H9 (cell line): Measurements from ENCODE around the gene GFI1. TPM values are rescaled to one million over a fixed set of nuclear protein-coding genes. Genes with fewer than 3 reads are reported as not detected.

ENCODE experiments used
- DNase-seq: peaks from one replicate; pipeline ENCODE4 v3.0.0-alpha.2; 2017
- H2AFZ ChIP-seq: one replicate; pipeline ENCODE4 v1.6.1; 2013; ENCODE audit warnings: mild to moderate bottlenecking, low read length, control low read depth, moderate library complexity
- H2AK5ac ChIP-seq: 2 replicates; pipeline ENCODE4 v1.6.1; 2013; ENCODE audit warnings: low read length, control low read depth, mixed read lengths; ENCODE audit not compliant: insufficient read length
- H2BK120ac ChIP-seq: one replicate; pipeline ENCODE4 v1.6.1; 2013; ENCODE audit warnings: low read depth, mild to moderate bottlenecking, low read length, control low read depth, inconsistent platforms; ENCODE audit not compliant: poor library complexity, severe bottlenecking
- H2BK12ac ChIP-seq: 2 replicates; pipeline ENCODE4 v1.6.1; 2013; ENCODE audit warnings: low read length, control low read depth, mixed read lengths, low read depth; ENCODE audit not compliant: insufficient read length
- H2BK15ac ChIP-seq: 2 replicates; pipeline ENCODE4 v1.6.1; 2013; ENCODE audit warnings: low read depth, low read length, control low read depth
- H2BK20ac ChIP-seq: one replicate; pipeline ENCODE4 v1.6.1; 2013; ENCODE audit warnings: low read depth, mild to moderate bottlenecking, low read length, control low read depth, inconsistent platforms; ENCODE audit not compliant: poor library complexity, severe bottlenecking
- H2BK5ac ChIP-seq: 2 replicates; pipeline ENCODE4 v1.6.1; 2013; ENCODE audit warnings: low read length, control low read depth, mixed read lengths; ENCODE audit not compliant: insufficient read length
- H3K14ac ChIP-seq: 2 replicates; pipeline ENCODE4 v1.6.1; 2013; ENCODE audit warnings: low read length, control low read depth; ENCODE audit not compliant: insufficient read depth
- H3K18ac ChIP-seq: 2 replicates; pipeline ENCODE4 v1.6.1; 2013; ENCODE audit warnings: low read depth, mild to moderate bottlenecking, mixed read lengths, low read length, control low read depth; ENCODE audit not compliant: insufficient read length
- H3K23ac ChIP-seq: 2 replicates; pipeline ENCODE4 v1.6.1; 2013; ENCODE audit warnings: low read length, control low read depth, mixed read lengths, low read depth; ENCODE audit not compliant: insufficient read length
- H3K23me2 ChIP-seq: 2 replicates; pipeline ENCODE4 v1.6.1; 2013; ENCODE audit warnings: low read depth, mild to moderate bottlenecking, mixed read lengths, low read length, control low read depth; ENCODE audit not compliant: insufficient read length, poor library complexity, severe bottlenecking
- H3K27ac ChIP-seq: 2 replicates; pipeline ENCODE4 v1.5.1; 2013; ENCODE audit warnings: low read length, control low read depth, mixed read lengths, low read depth; ENCODE audit not compliant: insufficient read length
- H3K27me3 ChIP-seq: 2 replicates; pipeline ENCODE4 v1.6.1; 2013; ENCODE audit warnings: low read length, control low read depth, inconsistent platforms; ENCODE audit not compliant: insufficient read depth
- H3K4ac ChIP-seq: 2 replicates; pipeline ENCODE4 v1.6.1; 2013; ENCODE audit warnings: low read depth, mild to moderate bottlenecking, control low read depth, inconsistent platforms, low read length, moderate library complexity
- H3K4me1 ChIP-seq: 2 replicates; pipeline ENCODE4 v1.6.1; 2013; ENCODE audit warnings: low read length, control low read depth, inconsistent platforms; ENCODE audit not compliant: insufficient read depth
- H3K4me2 ChIP-seq: 2 replicates; pipeline ENCODE4 v1.6.1; 2013; ENCODE audit warnings: low read length, control low read depth, mixed read lengths; ENCODE audit not compliant: insufficient read length, insufficient read depth
- H3K56ac ChIP-seq: 2 replicates; pipeline ENCODE4 v1.6.1; 2013; ENCODE audit warnings: low read depth, mild to moderate bottlenecking, mixed read lengths, low read length, control low read depth; ENCODE audit not compliant: insufficient read length
- H3K79me1 ChIP-seq: 2 replicates; pipeline ENCODE4 v1.6.1; 2013; ENCODE audit warnings: low read depth, mild to moderate bottlenecking, moderate library complexity, low read length, control low read depth, inconsistent platforms; ENCODE audit not compliant: insufficient read depth, poor library complexity, severe bottlenecking
- H3K79me2 ChIP-seq: 2 replicates; pipeline ENCODE4 v1.6.1; 2013; ENCODE audit warnings: low read length, control low read depth, inconsistent platforms; ENCODE audit not compliant: insufficient read depth
- H3K9ac ChIP-seq: 2 replicates; pipeline ENCODE4 v1.6.1; 2013; ENCODE audit warnings: low read length, control low read depth, mixed read lengths; ENCODE audit not compliant: insufficient read length; ENCODE audit errors: extremely low read depth
- H3K9me3 ChIP-seq: one replicate; pipeline ENCODE4 v1.6.1; 2013; ENCODE audit warnings: low read depth, low read length, inconsistent platforms; ENCODE audit not compliant: control insufficient read depth
- H3T11ph ChIP-seq: one replicate; pipeline ENCODE4 v1.6.1; 2013; ENCODE audit warnings: mild to moderate bottlenecking, low read length, control low read depth, inconsistent platforms
- H4K20me1 ChIP-seq: one replicate; pipeline ENCODE4 v1.6.1; 2013; ENCODE audit not compliant: control insufficient read depth, insufficient read length, insufficient read depth
- H4K5ac ChIP-seq: 2 replicates; pipeline ENCODE4 v1.6.1; 2013; ENCODE audit warnings: low read depth, mild to moderate bottlenecking, mixed read lengths, low read length, control low read depth; ENCODE audit not compliant: insufficient read length
- H4K8ac ChIP-seq: replicated peaks from 2 replicates; pipeline ENCODE4 v1.6.1; 2013; ENCODE audit warnings: low read length, control low read depth, mixed read lengths, low read depth; ENCODE audit not compliant: insufficient read length
- H4K91ac ChIP-seq: 2 replicates; pipeline ENCODE4 v1.6.1; 2013; ENCODE audit warnings: low read depth, mild to moderate bottlenecking, moderate library complexity, mixed read lengths, low read length, control low read depth; ENCODE audit not compliant: insufficient read length
- H3K27ac Mint-ChIP-seq, 3 experiments: 2 replicates in 2 of 3; 3 replicates in 1 of 3; pipeline ENCODE4 v1.8.0; 2020 to 2021; ENCODE audit warnings: mixed read lengths in 3 of 3, mild to moderate bottlenecking in 1 of 3, moderate library complexity in 1 of 3
- H3K27me3 Mint-ChIP-seq: 2 replicates; pipeline ENCODE4 v1.8.0; 2021; ENCODE audit warnings: low read depth, mild to moderate bottlenecking, moderate library complexity, mixed read lengths
- H3K36me3 Mint-ChIP-seq, 3 experiments: 2 replicates in 2 of 3; 3 replicates in 1 of 3; pipeline ENCODE4 v1.8.0; 2020 to 2021; ENCODE audit warnings: low read depth in 3 of 3, mixed read lengths in 3 of 3; ENCODE audit not compliant: insufficient read depth in 1 of 3
- H3K4me1 Mint-ChIP-seq, 2 experiments: 2 replicates each; pipeline ENCODE4 v1.8.0; 2020; ENCODE audit warnings: mixed read lengths in 2 of 2
- H3K4me3 Mint-ChIP-seq, 2 experiments: 2 replicates in 1 of 2; 3 replicates in 1 of 2; pipeline ENCODE4 v1.8.0; 2020 to 2021; ENCODE audit warnings: mild to moderate bottlenecking in 2 of 2, mixed read lengths in 2 of 2, moderate library complexity in 1 of 2
- H3K9me3 Mint-ChIP-seq, 2 experiments: 2 replicates in 1 of 2; 3 replicates in 1 of 2; pipeline ENCODE4 v1.8.0; 2020; ENCODE audit warnings: mild to moderate bottlenecking in 2 of 2, mixed read lengths in 2 of 2, moderate library complexity in 1 of 2
- CTCF ChIP-seq: fragments of 200-600 bp; sonication (generic); conservative IDR thresholded peaks from 3 replicates; pipeline ENCODE4 v1.8.0; 2021; ENCODE audit warnings: antibody characterized with exemption, mild to moderate bottlenecking
- WGBS: extraction: QIAGEN DNeasy Blood & Tissue Kit; methylation state at CpG from one replicate; pipeline ENCODE4 v1.1.7; 2013; ENCODE audit warnings: missing lambda C conversion rate, low lambda C conversion rate, mixed read lengths; ENCODE audit not compliant: insufficient read length; ENCODE audit errors: extremely low coverage; 5-methylcytosine and 5-hydroxymethylcytosine counted together
- total RNA-seq: library from RNA; stranded (reverse); gene quantifications from 2 replicates; pipeline ENCODE4 v1.2.1, GENCODE V29; 2021

Gene GFI1
- total RNA-seq, 1 experiment from 2014 or later, result 0.11 TPM

GRCh38 chr1:92500552-92500951 is 13.8 kb upstream of the GFI1 start:
- WGBS, result no CpG with 5 or more reads among the region's 1 CpG
- Mint-ChIP-seq H3K4me3 (no peak overlapping the region), H3K9me3 (no peaks in the 10 kb centered on the region; a peak in 1 of 5 replicates), H3K27ac (no peak overlapping the region), H3K4me1 (no peaks in the 10 kb centered on the region), H3K27me3 (peaks cover 5% of the 10 kb centered on the region), H3K36me3 (no peaks in the 10 kb centered on the region)
- DNase-seq, result no peak
- Histone ChIP-seq H3K9ac (no peak overlapping the region), H2BK120ac (no peak overlapping the region), H3K23me2 (no peaks in the 10 kb centered on the region), H4K20me1 (no peaks in the 10 kb centered on the region), H3K4ac (no peak overlapping the region), H2AK5ac (no peak overlapping the region), H3K79me2 (no peaks in the 10 kb centered on the region), H3K9me3 (no peaks in the 10 kb centered on the region), H2BK20ac (no peak overlapping the region), H3K4me1 (no peaks in the 10 kb centered on the region; the same call in 1 of the 2 replicates), H3K23ac (no peak overlapping the region), H4K91ac (no peak overlapping the region), H4K8ac (no peak overlapping the region), H2BK5ac (no peak overlapping the region), H3T11ph (no peak overlapping the region), H4K5ac (no peak overlapping the region), H3K79me1 (no peaks in the 10 kb centered on the region), H3K14ac (no peak overlapping the region), H3K4me2 (no peak overlapping the region), H3K56ac (no peak overlapping the region), H2AFZ (no peak overlapping the region), H3K18ac (no peak overlapping the region), H3K27ac (no peak overlapping the region), H3K27me3 (no peaks in the 10 kb centered on the region), H2BK12ac (no peak overlapping the region), H2BK15ac (no peak overlapping the region)
- no peak for TF ChIP-seq CTCF
